HG03460 (cell line): ENCODE results near the gene LRRN4CL.
"Not testable (repeated sequence)": the region's sequence is repeated elsewhere in the genome, so short reads cannot be mapped to it uniquely, and the experiment has no call there.

Experiments
- ATAC-seq: cut with Tn5 transposase; IDR thresholded peaks from one replicate; pipeline ENCODE4 v1.9.1; 2021; ENCODE audit not compliant: unreplicated experiment

Gene LRRN4CL

DNA sequence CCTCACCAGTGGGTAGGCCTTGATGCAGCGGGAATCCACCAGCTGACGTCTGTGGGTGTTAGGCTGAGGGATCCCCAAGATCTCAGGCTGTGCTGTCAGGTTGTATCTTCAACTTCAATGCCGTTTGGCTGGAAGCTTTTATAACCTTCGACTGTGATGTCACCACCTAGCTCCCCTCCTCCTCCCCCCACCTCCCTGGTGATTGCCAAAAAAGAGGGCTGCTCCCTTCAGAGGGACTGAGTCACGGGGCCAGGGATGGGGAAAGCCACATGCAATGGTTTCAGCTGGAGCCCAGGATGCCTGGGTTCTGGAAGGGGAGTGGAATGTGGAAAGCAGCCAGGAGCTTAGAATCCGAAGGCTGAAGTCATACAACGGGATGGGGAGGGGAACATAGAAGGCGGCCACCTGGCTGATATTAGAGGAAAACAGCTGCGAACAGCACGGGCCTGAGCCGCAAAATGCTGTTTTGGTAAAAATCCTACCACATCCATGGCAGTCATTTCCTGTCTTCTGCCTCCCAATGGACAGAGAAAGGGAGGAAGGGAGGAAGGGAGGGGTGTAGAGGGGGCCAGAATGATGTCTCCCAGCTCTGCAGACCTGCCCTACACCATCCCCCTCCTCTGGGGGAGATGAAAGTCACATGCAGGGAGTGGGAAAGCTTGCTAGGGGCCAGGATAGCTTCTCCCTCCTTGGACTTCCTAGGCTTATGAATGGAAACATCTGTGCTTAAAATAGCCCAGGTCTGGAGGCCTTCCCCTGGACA lies at the start of gene LRRN4CL:
LRRN4CL (minus strand) TSS at position 110 of the 763 bp plus-strand sequence. CDS start 1,022 bp downstream, outside the sequence.
- ATAC-seq: no peak

DNA sequence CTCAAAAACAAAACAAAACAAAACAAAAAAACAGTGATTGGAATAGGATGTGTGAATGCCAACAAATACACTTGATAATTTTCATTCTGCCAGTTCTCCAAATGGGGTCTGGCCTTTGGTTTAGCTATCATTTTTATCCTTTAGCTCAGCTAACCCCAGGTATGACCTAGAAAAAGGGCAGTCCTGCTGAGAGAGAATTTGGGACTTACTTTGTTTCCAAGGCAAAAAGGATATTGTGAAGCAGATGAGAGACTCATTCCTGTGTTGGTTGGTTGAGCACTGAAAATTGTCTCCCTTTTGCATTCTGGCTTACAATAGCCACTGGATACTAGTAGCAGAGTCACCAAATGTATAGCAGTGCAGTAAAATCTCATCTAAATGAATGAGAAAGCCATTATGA lies 47.9 kb upstream of the LRRN4CL start:
- no peak for ATAC-seq

DNA sequence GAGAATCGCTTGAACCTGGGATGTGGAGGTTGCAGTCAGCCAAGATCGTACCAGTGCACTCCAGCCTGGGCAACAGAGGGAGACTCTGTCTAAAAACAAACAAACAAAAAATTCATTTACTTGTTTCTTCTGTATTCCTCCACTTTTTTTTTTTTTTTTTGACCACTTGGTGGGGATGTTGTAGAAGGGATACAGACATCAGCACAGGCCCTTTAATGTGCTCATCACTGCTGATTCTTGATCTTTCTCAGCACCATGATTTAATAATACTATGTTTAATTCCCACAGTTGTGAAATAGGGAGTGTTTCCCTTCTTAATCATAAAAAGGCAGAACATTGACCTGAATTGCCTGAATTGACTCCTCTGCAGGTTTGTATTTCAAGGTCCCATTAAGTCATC lies 43.5 kb upstream of the LRRN4CL start:
- no peak for ATAC-seq

DNA sequence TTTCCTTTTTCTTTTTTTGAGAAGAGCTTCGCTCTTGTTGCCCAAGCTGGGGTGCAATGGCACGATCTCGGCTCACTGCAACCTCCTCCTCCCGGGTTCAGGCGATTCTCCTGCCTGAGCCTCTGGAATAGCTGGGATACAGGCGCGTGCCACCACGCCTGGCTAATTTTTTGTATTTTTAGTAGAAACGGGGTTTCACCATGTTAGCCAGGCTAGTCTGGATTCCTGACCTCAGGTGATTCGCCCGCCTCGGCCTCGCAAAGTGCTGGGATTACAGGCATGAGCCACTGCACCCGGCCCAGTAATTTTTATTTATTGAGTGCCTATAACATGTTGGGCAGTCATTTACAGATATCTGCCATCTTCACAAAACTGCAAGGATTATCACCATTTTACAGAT lies 40.7 kb upstream of the LRRN4CL start:
- ATAC-seq: not testable (repeated sequence)

DNA sequence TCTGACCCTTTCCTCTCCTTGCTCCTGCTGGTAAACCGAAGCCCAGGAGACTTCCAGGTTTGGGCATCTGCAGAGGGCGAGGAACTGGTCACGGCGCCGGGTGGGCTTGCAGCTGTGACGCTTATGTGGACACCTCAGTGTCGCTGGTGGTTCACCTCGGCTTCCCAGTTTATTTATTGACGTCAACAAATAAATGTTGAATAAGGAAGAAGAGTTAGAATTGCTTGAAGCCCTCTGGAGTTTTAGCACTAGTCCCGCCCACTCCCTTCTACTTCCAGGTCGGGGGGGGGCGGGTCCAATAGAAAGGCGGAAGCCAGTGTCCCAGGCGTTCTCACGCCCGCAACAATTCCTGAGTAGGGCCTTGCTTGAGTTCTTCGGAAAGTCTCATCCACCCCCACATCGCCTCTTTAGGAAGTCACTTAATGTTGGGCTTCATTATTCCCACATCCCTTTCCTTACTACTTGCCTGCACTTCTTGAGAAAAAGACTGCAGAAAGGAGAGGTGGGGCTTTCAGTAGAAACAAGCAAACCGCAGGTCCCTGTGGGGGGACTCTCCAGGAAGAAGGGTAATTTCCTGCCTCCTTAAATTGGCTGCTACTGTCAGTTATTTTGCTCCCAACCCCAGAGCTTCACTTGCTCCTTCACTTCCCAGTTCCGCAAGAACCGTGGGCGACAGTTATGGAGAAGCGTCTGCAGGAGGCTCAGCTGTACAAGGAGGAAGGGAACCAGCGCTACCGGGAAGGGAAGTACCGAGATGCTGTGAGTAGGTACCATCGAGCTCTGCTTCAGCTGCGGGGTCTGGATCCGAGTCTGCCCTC lies 39.0 kb upstream of the LRRN4CL start, which contains the start of gene TTC9C:
TTC9C (plus strand) TSS at position 316 of the 818 bp plus-strand sequence; CDS start at position 679, 363 bp downstream.
- ATAC-seq: peak; percentile 19

DNA sequence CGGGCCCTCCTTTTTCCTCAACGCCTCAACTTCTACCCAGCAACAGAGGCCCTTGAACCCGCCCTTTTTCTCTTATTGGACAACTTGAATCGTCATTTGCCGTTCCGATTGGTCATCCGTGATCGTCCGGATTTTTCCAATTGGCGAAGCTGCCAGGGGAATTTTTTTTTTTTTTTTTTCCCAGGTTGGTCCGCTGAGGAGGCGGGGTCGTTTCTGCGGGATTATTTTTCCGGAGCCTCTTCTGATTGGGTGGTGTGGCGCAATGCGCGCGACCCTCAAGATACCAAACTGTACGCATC lies 38.5 kb upstream of the LRRN4CL start:
- peak; percentile 47 for ATAC-seq

DNA sequence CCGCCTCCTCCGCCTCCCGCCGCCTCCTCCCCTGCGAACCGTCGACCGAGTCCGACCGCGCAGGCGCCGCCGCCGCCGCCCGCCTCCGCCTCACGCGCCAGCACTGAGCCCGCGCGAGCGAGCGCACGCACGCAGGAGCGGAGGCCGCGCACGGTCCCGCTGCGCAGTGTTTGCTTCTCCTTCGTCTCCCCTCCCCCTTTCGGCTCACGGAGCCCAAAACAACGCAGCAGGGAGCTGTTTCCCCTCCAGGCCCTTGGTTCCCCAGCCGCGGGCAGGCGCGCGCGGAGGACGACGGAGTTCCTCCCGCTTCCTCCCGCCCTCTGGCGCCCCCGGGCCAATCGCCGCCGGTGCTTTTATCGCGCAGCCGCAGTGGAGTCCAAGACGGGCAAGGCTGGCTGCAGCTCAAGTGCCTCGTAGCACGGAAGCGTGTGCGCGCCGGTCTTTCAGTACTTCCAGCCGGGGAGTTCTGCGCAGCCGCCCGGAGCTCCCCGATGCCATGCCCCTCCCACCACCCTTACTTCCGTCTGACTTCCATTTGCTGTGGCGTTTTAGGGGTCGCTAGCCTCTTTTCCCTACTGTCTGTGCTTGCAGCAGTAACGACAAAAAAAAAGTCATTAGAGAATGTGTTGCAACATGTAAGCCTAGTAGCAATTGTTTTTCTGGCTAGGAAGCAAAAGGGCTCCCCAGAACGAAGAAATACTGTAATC lies 38.0 kb upstream of the LRRN4CL start, which contains the start of gene HNRNPUL2:
HNRNPUL2 (minus strand) TSS at position 293 of the 707 bp plus-strand sequence. CDS start 301 bp downstream, outside the sequence.
- ATAC-seq: peak; percentile 64

DNA sequence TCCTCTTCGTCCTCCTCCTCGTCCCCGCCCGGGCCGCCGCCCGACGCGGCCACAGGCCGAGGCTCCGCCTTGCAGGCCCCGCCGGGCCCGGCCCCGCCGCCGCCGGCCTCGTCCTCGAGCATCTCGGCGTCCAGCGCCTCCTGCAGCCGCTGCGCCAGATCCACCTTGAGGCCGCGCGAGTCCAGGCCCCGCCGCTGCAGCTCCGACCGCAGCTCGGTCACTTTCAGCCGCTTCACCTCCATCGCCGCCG lies 37.5 kb upstream of the LRRN4CL start:
- ATAC-seq: no peak

DNA sequence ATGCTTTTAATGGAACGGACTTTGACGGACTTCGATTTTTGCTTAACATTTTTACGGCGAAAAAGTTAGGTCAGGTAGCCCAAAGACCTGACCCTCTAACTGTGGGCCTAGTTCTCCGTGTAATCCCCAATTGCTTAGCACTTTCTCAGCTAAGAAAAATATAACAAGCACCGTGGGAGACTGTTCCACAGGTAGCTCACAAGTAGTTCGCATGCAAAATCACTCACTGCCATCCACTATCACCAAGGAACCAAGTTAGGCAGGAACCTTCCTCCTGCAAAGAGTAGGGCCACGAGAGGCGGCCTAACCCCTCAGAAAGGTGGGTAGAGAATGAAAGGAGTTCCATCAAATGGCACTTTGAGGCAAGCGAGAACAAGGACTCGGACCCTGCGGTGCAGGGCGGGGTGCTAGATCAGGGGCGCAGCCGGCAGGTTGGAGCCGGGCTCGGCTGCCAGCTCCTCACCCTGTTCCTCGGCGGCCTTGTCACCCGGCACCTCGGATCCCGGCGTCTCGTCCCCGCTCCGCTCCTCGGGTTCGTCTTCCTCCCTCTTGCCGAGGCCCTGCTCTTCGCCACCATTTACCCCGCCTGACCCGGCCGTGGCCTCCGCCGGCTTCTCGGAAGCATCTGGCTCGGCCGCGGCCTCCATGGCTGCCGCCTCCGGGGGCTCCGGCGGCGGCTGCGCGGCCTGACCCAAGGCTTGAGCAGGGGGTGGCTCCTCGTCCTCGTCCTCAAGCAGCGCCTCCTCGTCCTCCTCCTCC lies 37.0 kb upstream of the LRRN4CL start:
- no peak for ATAC-seq

DNA sequence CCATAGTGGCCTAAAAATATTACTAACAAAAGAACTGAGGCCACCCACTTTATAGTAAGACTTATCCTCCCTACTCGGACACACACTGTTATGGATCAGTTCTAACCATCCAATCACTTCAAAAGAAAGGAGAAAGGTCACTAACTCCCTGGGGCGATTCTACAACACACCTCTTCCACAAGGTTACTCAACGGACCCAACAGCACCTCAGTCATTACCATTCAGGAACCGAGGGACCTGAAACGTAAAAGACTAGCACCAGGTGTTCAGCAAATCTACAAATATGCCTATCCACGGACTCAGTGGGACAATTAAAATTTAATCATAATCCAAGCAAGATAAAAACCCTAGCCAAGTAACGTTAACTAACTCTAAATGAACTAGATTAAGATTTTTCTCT lies 36.3 kb upstream of the LRRN4CL start:
- ATAC-seq: no peak

DNA sequence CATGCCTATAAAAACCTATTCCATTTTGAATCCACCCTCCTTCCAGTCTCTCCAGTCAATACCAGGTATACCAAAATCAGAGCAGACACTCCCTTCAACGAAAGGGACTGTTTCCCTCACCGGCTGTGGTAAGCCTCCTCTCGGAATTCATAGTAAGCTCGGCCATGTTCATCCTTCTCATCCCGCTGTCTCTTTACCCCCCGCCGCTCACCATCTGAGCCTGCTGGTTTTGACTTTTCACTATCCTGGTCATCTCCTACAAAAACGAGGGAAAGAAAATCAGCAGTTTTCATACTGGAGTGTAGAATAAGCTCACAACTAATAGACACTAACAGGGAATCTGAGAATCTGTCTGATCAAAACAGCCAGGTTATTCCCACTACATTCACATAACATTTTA lies 34.8 kb upstream of the LRRN4CL start:
- ATAC-seq: no peak

DNA sequence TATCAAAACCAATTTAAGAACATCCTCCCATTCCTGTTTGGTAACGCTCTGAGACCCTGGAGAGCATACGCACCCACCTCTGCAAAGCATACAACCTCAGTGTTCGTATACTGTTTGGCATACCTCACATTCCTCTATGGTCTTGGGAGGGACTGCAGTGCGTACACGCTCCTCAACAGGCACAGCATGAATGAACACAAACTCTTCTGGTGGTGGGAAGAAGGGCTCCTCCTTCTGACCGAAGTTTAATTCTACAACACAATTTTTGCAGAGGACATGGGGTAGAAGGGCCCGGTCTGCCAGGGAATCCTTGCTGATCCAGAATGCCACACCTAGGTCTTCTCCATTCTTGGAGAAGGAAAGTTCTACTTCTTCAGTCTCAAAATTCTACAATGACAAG lies 32.7 kb upstream of the LRRN4CL start:
- no peak for ATAC-seq

DNA sequence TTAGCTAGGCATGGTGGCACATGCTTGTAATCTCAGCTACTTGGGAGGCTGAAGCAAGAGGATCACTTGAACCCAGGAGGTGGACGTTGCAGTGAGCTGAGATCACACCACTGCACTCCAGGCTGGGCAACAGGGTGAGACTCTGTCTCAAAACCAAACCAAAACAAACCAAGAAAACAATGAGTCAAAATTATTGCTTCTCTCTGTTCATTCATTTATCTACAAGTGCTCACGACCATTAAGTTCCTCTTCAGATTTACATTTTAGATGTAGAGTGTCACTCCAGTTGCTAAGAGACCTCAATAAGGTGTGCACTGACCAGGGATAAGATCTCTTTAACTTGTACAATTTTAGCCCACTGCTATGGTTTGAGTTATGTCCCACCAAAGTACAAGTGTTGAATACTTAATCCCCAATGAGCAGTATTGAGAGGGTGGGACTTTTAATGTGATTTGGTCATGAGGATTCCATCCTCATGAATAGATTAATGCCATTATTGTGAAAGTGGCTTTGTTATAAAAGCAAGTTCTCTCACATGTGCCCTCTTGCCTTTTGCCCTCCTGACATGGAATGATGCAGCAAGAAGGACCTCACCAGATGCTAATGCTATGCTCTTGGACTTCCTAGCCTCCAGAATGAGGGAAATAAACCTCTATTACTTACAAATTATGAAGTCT lies 30.1 kb upstream of the LRRN4CL start:
- ATAC-seq: no peak

DNA sequence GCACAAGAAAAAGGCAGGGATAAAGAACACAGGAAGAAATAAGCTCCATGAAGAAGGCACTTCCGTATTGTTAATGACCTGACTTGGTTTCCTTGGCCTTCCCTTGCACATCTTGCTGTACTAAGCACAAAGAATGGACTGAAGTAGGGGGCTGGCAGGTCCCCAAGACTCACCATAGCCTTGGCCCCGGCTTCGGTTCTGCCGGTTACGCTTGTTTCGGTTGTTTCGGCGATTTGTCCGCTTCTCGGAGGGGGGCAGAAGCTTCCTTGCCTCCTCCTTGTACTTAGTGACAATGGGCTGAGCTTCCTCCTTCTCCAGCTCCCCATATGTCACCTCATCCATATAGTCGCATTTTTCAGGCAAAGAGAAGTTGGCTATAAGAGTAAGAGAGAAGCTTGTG lies 27.5 kb upstream of the LRRN4CL start:
- no peak for ATAC-seq

DNA sequence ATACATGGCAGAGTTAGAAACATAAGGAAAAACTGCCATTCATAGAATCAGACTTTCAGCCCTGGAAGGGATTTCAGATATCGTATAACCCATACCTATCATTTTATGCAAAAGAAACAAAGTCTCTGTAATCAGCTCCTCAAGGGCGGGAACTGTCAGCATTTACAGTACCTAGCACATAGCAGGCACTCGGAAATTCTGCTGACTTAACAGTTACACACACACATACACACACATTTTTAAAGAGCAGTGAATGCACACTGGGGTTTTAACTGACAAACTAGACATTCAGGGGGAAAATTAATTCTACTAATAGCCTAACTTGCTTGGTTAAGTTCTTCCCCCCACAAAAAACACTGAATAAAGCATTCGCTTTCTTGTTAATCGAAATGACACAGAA lies 26.9 kb upstream of the LRRN4CL start:
- ATAC-seq: no peak

DNA sequence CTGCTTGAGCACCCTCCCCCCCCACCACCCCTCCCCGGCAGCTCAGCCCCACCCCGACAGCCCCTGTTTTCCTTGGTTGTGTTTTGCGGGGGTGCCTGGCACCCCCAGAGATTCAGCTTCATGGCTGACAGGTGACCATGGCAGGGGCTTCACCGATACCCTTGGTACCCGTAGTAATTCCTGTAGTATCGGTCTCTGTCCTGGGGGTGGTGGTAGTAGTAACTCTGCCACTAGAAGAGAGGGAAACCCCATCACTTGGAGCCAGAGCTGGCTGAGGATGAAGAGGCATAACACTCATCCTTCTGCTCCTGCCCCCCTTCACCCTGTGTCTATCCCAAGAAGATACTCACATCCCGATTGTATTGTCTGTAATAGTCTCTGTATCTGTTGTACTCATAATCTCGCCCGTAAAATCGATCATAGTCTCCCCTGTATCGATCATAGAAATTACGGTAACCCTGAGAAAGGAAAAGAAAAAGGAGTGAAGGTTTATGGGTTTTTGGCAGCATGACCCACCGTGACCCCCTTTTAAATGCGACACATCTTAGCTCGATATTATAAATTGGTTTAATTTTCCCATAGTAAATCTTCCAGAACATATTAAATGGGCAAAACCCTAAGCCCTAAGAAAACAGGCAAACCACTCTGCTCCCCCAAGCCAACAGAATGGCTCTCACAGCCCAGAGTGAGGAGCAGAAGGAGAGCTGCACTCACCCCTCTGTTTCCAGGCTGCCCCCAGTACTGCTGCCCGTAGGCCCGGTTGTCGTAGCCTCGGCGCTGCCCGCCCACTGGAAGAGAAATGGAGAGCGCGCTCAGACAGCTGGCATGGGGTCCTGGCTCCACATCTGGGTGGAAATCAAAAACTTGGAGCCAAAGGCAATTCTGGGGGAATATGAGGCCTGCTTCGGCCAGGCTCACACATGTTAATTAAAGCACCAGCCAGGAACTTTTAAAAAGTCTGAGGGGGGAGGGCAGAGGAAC lies 26.1 kb upstream of the LRRN4CL start:
- no peak for ATAC-seq

DNA sequence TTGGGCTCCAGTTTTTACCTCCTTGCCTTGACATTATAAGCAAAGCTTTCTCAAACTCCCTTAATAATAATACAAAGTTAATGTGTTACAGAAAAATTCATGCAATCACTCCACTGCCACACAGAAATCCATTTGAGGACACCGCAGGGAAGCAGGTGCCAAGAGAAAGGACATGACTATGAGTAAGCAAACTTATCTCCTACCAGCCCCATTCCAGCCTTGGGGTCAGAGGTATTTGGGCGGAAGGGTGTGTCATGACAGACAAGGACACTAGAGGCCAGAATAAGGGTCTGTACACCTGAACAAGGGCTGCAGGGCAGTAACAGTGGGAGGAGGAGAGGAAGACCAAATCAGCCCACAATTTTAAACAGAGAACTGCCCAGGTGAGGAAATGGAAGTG lies 24.0 kb upstream of the LRRN4CL start:
- ATAC-seq: no peak

DNA sequence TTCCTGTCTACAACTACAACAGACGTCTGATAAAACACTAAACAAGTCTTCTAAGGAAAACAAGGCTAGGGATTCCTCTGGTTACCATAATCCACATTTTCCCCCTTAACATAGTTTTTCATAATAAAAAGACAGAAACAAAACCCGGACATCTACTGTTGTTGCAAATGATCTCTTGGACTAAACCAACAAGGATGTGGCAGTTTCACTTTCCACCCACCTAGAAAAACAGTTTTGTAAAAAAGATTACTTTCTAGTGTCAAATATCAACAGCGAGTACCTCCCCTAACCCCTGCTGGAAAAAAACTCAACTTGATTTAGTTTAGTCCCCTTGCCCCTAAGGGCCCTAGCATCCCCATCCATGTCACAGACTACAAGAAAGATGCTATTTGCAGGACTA lies 23.5 kb upstream of the LRRN4CL start:
- ATAC-seq: no peak

DNA sequence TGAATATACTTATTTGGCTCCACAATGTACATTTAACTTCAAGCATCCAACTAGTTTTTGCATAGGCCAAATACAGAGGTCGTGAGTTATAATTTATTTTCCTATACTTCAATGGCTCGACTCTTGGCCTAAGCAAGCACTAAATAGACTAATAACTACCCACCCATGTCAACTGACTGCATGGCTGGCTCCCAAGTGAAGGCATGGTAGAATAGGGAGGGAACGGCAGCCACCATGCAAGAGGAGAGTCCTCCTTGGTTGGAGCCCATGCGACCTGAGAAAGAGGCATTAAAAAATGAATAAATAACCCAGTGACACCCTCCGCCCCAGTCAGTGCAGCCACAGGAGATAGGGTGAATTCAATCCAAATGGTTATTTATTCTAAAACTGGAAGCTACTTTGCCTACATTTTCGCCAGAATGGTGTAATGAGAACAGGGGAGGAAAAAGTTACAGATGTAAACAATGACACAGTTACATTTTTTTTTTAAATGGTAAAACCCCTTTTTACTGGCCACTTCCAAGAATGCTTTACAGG lies 23.0 kb upstream of the LRRN4CL start:
- ATAC-seq: no peak
